ENCODE data around the gene AFDN.

DNA sequence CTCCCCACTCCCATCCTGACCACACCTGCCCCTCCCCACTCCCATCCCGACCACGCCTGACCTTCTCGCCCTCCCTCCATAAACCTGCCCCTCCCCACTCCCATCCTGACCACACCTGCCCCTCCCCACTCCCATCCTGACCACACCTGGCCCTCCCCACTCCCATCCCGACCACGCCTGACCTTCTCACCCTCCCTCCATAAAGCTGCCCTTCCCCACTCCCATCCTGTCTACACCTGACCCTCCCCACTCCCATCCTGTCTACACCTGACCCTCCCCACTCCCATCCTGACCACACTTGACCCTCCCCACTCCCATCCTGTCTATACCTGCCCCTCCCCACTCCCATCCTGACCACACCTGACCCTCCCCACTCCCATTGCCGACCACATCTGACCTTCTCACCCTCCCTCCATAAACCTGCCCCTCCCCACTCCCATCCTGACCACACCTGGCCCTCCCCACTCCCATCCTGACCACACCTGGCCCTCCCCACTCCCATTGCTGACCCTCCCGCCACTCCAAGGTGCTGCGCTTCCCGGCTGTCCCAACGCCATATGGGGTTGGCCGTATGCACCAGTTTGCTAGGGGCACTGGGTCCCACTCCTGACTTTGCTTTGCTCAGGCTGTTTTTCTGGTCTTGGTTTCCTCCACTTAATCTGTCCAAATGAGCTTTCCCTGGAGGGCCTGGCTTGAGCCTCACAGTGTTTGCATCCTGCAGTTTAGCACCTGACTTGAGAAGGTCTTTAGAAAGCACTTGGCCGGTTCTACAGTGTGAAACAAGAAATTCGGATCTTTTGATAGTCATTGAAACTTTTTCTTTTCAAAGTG, 173.7 kb downstream of the AFDN start:
- TF ChIP-seq MAX (IDR thresholded peaks at IDR 0.05; ENCODE audit: low read depth, low read length) (no peak), POLR2A (IDR thresholded peaks at IDR 0.05; ENCODE audit: low read depth, low read length) (no peak), BHLHE40 (IDR thresholded peaks at IDR 0.05; ENCODE audit: borderline replicate concordance in 1 of 2, low read depth in 2 of 2, low read length in 1 of 2) (no peak), BCLAF1 (IDR thresholded peaks at IDR 0.05) (no peak), EGR1 (IDR thresholded peaks at IDR 0.05; ENCODE audit: borderline replicate concordance in 1 of 2, low read depth in 2 of 2, low read length in 2 of 2) (no peak), CTCF (IDR thresholded peaks at IDR 0.05 in 2 of 3, conservative IDR thresholded peaks at IDR 0.05 in 1 of 3; ENCODE audit: control insufficient read depth in 2 of 3, extremely low read depth in 1 of 3, insufficient read depth in 1 of 3, low read depth in 3 of 3, low read length in 3 of 3) (no peak)

All from GM12878 (cell line).